Stimulated activated CD4-positive, alpha-beta T cell treated with anti-CD3 and anti-CD28 coated beads, Interleukin-12 subunit alpha, Interleukin-12 subunit beta, amount 100 ng/mL, for 4 hours (primary cell): ENCODE data around the gene HAPLN1.

Experiments used
- DNase-seq: peaks from one replicate; pipeline ENCODE4 v3.0.0-alpha.2; 2020

Gene HAPLN1

DNA sequence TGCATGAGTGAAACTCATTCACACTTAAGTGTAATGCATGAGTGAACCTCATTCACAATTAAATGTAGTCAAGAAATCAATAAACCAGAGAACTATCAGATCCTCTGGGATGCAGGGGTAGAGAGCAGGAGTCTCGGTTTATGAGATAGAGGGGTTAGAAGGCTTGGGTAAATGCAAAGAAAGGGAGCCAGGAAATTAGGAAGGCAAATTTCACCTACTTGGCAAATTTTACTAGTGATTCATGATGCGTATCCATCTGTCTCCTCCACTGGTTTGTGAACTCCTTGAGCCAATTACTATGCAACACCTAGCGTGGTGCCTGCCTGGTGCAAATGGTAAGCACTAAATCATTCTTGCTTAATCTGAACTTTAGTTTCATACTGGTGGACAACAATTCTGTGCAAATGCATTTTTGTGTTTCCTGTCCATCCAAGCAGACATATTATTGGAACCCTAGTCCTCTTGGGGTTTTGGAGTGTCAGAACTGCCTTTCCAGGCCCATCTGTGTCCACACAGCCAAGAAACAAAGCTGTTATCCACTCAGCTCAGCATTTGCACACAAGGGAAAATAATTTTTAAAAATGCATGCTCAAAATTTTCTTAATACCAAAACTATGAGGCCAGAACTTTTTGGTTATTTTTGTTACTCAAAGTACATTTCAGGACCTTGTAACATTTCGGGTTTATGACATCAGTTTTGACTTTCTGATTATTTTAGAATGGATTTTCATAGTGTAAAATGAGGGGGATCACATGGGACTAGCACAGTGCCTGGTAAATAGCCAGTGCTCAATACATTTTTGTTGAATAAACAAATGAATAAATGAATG is 5.2 kb downstream of the HAPLN1 start:
- no peak for DNase-seq

DNA sequence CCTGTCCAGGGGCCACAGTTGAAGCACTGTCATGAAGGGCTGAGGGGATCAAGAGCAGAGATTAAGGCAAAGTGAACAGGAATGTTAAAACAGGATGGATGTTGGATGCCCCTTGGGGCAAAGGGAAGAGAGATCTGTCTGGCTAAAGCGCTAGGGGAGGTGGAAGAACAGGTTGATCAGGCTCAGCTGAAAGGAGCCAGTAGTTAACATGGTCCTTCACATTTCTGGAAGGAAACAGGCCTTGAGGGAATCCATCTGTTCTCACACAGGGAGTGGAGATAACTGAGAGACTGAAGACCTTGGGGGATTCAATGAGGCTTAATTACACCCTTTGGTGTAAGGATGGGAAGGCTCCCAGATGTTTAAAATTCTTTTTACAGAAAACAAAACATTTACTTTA is 5.8 kb downstream of the HAPLN1 start:
- no peak for DNase-seq

DNA sequence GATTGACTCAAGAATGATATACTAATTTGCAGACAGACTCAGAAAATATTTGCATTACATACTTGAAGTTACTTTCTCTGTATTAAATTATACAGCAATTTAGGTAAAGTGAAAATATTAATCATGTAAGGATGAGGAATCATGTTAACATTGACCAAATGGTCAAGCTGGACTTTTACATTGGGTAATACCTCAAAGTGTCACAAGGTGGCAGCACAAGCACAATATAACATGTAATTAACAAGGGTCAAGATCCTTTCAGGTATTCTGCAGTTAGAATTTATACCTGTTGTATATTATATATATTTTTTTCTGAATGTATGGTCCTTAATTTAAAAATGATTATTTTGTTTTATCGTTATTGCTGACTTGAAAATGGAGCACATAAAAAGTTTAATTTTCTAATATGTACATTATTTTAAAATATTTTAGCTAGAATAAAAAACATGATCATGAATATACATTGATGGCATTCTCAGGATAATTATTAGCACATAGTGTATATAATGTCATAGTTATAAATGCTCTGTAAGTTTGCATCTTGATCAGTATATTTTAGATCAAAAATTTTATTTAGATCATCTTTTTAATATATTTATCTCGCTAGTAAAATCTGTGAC is 8.6 kb downstream of the HAPLN1 start:
- DNase-seq = no peak

DNA sequence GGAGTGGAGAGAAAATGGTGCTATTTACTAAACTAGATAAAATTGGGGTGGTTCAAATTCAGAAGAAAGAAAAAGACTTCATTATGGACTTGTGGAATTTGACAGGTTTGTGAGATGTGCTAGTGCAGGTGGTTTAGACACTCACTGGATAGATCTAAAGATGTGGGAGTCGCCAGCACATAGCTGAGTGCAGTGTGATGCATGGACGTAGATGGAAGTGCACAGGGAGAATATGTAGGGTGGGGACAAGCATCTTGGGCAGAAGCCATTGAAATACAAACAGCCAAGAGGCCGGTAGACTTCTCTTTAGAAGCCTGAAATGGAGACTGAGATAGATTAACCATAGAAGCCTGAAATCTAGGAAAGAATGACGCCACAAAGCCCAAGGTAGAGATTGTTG is 10.7 kb downstream of the HAPLN1 start:
- no peak for DNase-seq

DNA sequence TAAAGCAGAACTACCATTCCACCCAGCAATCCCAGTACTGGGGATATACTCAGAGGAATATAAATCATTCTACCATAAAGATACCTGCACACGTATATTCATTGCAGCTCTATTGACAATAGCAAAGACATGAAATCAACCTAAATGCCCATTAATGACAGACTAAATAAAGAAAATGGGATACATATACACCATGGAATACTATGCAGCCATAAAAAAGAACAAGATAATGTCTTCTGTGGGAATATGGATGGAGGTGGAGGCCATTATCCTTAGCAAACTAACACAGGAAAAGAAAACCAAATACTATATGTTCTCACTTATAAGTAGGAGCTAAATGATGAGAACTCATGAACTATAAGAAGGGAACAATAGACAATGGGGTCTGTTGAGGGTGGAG is 12.5 kb downstream of the HAPLN1 start:
- no peak for DNase-seq

DNA sequence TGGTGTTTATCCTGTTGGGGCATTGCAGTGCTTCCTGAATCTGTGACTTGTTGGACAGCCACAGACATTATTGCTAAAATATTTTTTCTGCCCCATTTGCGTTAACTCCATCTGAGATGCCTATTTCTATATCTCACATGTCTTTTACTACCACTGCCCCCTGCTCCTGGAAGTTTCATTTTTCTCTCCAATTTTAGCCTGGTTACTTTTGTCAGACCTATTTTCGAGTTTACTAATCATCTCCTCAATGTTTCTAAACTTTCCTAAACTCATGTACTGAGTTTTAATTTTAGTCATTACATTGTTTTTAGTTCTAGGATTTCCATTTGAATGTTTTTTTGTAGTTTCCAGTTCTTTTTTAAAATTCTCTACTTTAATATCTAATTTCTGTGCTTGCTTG is 17.6 kb downstream of the HAPLN1 start:
- no peak for DNase-seq

DNA sequence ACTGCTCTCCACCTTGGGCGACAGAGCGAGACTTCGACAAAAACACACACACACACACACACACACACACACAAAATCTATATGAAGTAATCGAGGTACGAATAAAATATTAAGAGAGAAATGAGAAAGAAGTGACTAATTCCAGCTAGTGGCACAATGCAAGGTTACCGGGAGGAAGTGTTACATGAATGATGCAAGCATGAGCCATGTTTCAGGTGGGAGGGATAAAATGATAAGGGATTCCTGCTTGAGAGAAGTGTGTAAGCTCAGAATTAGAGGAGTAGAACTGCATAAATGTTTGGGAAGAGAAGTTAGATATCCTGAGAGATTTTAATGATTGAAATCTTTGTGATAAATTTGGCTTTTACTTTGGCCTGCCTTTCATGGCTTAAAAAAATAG is 18.8 kb downstream of the HAPLN1 start:
- no peak for DNase-seq

DNA sequence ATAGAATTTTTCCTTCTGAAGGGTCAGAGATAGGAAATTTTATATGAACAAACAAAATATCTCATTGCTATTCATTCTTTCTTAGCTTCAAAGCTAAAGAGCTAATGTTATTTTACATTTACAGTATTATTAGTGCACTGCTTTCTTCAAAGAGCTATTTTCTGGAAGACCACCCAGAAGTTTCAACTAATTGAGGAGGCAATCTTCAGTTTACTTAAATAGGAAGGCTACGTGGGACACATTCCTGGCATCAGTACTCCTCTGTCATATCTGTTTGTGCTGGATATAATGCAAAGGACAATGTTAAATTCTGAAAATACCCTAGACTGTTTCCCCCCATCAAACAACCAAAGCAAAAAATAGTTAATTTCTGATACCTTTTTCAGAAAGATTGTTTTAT is 30.8 kb downstream of the HAPLN1 start:
- DNase-seq = no peak

DNA sequence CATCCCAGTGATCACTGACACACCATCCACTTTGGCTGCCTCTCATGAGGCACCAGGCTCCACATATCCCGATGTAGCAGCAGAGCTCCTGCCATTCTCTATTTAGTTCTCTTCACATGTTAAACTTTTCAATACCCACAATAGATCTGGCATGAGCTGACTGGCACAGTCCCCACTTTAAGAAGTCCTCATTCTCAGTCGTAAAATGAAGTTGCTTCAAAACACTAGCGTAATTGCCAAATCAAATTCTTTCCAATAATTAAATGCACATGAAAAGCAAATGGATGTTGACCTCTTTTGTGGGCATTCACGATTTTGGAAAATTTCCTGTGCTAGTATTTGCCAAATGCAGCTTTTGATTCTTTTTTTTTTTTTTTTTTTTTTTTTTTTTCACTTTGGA is 32.4 kb downstream of the HAPLN1 start:
- no peak for DNase-seq

DNA sequence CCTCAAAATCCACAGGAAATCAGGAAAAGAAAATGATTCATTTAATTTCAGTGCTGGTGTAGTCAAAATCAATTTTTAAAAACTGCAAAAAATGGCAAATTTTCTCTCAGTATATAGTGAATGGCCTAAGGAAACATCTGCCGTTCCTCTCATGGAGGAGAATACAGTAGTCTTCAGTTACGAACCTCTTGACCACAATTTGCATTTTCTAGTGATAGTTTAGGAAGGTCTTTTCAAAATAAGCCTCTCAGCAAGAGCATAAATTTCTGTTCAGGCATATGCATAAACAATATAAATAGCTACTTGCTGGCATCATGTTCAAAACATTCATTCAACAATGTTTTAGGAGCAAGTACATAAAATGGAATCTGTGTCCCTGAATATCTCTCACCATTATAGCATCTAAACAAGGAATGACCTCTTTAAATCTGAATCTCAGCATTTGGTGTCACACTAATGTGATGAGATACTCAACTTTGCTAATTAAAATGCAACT is 33.5 kb downstream of the HAPLN1 start:
- DNase-seq = no peak

DNA sequence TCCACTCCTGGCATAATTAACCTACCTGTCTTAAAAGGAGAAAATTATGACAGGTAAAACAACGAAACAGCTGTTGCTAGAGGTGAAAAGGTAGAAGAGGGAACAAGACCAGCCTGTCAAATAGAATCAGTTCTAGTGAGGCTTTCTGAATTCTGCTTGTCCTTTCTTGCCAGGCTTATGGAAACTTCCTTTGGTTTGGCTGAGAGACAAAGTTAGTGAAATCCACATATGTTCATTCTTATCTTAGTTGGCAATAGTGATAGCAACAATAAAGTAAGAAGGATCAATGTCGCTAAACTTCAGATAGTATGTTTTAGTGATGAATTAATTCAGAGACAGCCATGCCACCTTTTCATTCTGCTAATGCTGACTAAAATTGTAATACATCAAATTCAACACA is 34.4 kb downstream of the HAPLN1 start:
- no peak for DNase-seq

DNA sequence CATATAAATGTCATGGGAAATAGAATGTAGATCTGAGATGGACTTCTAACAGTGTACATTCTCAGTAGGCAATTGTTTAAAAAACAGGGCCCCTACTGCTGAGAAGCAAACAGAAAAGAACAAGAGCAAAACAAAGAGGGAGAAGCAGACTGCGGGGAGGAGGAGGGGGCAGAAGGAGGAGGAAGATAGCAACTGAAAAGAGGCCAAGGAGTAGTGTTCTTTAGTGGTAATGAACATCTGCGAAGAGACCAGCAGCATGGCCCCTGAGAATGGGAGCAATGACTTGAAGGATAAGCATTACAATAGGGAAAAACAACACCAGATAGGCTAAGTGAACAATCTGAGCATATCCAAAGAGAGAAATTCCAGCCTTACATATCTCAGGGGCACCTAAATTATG is 36.8 kb downstream of the HAPLN1 start:
- DNase-seq = no peak

DNA sequence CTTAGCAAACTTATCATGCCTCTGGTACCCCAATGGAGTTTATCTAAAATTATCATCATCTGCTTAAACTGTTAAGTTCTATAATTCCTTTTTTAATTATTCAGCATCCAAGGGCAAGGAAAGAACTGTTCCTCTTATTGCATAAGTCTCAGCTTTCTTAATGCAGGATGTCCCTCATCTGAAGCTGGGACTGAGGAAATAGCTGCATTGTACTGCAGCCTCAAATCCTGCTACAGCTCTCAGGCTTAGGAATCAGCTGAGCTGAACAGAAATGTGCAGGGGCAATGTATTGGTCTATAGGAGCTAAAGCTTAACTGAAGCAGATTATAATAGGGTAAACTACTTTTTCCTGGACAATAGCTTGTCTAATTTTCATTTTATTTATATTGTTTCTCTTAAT is 48.0 kb downstream of the HAPLN1 start:
- DNase-seq = no peak

DNA sequence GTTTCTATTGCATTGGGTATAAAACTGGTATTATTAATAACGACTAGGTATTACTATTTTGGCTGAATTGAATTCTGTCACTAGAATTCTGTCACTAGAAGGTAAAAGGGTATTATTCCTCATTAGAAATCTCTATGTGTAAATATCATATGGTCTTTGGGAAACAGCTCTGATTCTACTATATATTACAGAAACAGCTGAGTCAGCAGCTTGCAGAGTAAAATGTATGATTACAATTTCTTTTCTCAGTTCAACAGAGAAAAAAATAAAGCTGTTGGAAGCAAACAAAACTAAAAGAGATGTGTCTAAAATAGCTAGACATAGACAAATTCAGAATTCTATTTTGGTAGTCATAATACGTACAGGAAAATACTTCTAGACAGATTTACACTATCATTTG is 48.5 kb downstream of the HAPLN1 start:
- DNase-seq = no peak

DNA sequence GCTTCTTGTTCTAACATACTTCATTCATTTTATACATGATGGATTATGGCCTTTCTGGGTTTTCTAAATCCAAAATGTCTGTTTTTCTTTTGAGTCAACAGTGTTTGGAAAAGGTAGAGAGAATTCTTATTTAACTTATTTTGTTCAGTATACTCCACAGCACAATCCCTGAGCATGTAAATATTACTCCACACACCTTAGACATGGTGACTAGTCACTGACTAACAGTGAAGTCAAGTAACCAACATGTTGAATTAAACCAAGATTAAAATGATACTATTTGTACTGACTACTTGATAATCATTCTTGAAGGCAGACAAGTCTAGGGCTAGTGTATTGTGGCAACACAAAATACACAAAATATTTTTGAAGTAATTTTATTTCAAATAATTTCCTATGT is 55.0 kb downstream of the HAPLN1 start:
- no peak for DNase-seq

DNA sequence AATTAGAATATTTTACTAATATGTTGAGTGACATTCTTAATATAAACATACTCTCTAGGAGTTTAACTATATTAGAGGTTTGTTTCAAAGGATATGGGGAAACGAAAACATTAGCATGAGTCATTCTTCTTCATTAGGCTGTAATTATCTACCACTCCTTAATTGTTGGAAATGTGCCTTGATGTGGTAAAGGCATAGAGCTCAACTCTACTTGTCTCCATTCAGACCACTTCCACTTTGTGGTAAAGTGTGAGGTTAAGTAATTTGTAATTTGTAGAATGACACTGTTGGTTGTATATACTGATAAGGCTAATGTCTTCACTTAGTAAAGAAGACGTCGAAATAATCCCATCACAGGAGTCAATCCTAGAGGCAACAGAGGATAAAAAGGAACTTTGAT is 58.1 kb downstream of the HAPLN1 start:
- no peak for DNase-seq

DNA sequence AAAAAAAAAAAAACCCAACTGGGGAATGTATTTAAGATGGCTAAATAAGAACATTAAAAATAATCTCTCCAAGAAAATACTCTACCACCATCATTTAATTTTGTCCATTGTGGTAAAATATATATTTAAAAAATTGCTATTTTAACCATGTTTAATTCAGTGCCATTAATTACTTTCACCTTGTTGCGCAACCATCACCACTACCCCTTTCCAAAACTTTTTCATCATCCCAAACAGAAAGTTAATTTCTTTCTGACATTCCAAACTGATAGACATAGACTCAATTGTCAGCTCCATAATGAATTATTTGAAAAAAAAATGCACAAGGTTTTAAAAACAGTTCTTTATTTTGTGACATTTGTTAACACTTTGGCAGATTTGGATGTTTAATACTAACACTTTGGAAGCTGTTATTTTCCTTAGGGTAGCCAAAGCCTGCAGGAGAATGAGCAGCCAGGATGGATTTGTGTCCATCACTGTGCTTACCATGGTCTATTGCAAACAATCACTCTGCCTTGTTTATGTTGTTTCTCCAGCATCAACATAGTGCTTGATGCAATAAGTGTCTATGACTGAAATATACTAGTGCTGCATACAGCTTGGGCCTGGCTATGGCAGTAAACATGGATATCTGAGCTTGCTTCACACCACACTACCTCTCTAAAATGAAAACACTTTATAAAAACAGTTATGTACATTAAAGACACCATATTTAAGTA is 62.7 kb downstream of the HAPLN1 start:
- DNase-seq = no peak

DNA sequence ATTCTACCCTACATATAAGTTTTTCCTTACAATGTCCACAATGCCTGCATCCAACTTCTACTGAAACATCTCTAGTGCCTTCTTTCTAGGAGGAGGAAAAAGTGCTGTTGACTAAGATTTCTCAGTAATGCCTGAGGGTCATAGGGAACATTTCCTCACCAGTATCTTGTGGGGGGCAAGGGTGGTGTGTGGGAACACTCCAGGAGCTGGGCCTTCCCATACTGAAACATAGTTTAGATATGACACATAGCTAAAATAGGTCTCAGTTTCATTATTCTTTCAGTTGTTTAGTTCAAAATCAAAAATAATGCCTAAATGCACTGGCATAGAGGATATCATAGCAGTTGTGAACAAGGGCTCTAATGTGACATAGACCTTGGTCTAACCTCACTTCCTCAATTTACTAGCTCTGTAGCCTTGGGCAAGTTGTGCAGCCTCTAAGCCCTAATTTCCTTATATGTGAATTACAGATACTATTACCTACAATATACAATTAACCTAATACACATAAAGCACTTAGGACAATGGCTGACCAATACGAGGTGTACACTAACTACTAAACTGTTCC is 66.1 kb downstream of the HAPLN1 start:
- no peak for DNase-seq

DNA sequence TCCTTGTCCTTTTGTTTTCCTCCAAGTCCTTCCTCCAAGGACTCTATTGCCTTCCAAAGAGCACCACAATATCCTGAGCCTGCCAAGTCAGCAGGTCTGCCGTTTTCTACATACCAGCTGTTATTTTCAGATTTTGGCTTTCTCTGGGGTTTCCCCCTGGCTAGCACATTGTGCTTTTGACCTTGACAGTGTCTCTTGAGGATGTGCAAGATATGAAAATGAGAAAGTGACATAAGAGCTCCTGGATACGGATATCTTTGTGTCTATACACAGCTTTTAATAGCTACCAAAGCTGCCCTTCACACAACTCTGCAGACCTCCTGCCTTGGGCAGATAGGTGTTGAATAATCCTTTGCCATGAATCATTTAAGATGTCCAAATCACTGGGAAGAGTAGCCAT is 67.0 kb downstream of the HAPLN1 start:
- no peak for DNase-seq

DNA sequence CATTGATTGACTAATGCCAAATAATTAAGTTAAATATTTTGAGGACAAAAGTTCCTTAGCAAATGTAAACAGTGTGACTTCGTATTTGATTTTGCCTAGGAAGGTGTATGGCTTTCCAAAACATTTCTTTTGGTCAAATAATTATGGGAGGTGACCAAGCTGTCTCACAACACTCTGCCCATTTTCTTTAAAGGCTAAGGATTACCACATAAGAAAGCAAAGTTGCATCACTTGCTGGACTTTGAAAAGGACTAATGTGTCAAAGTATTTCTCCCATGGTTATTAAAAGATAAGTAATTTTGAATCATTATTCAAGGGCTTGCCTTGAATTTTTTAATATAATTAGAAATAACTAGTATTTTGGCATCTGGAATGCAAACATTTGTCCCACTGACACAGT is 74.7 kb downstream of the HAPLN1 start:
- DNase-seq = no peak

DNA sequence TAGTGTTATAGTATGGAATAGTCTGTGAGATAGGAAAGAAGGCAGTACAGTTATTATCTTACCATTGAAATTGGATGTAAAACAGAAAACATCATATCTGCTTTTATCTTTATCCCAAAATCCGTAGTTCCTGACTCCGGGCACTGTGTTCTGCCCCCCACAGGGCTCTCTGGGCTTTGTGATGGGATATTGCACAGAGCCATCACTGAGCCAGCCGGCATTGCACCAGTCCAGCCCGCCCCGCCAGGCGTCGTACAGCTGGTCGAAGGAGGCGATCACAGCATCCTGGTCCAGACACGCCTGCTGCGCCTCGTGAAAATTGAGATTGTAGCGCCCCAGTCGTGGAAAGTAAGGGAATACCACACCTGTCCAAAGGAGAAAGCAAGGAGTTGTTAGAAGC is 76.4 kb downstream of the HAPLN1 start:
- DNase-seq = no peak

DNA sequence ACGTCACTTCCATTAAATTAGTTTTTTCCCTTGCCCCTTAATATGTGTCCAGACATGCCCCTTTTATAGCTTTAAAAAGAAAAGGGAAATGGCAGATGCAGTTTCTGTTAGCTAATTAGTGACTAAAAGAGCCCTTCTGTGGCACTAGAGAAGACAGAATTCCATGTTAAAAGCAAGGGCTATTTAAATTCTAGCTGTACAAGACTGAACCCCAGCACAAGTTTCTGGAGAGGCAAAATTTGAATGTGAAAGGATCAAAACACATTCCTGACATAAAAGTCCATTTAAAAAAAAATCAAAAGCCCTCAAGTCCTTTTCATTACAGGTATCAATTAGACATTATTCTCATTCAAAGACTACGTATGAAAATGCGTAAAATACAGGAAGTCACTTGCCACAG is 78.7 kb downstream of the HAPLN1 start:
- no peak for DNase-seq

DNA sequence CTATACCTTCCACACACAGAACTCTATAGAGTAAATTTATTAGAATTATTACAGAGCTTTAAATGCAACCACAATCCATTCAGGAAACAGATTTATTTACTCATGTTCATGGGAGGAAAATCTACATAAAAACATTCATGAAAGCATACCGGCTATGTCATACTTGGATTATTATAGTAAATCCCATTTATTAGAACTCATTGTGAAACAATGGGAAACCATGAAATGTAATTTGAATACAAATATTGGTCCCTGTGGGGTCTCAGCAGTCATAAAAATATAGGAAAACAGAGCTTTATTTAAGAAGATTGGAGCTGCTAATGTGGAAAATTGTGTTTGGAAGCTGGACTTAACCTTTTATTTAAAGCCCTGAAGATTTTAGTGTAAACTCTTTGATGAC is 80.7 kb downstream of the HAPLN1 start:
- no peak for DNase-seq

DNA sequence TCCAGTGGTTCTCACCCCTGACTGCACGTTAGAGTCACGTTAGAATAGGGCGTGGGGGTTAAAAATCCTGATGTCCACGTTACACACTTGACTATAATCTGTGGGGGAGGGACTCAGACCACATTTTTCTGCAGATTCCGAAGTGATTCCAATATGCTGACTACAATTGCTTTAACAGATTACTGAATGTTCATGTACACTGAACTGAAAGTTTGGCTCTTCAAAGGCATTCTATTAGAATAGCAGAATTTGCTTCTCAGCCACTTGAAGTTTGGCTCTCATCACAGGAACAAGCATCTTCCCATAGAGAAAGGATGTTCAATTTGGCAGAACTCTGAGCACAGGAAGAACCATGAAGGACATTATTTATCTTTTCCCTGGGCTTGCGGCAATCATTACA is 84.5 kb downstream of the HAPLN1 start:
- no peak for DNase-seq
